Left colon (tissue), 2 donors: ENCODE measurements around the gene RIC8A. TPM values are rescaled to one million over a fixed set of nuclear protein-coding genes. Genes with fewer than 3 reads are reported as not detected.

ENCODE experiments used
- ATAC-seq: fragments of 200-7000 bp; cut with Tn5 transposase; one replicate; pipeline ENCODE4 v1.9.1; 2020; ENCODE audit warnings: mild to moderate bottlenecking, moderate library complexity
- DNase-seq, 2 donors: peaks; one replicate each; pipeline ENCODE4 v3.0.0-alpha.2; 2020
- intact Hi-C, 2 donors: fragments of 100-400 bp; cut with DNase I in 1 of 2; cut with micrococcal nuclease in 1 of 2; formaldehyde crosslinking; loops; one replicate each; pipeline versions ENCODE4 v1.11.2 to v1.14.0; 2022; cut with DNase I, micrococcal nuclease
- total RNA-seq, 2 donors: library from RNA; stranded (reverse); fragmentation: NEBNext Ultra II Directional; extraction: Animal tissue kit (Norgen Biotek cat#: 25700); gene quantifications; one replicate each; pipeline ENCODE4 v1.2.1, GENCODE V29; 2021
- donor health status: DM: no; HTN: no; CAD: no.
- donor health status: DM: yes; HTN: yes; CAD: no.

The RIC8A gene
- total RNA-seq, 2 donors from 2014 or later: 77.8 to 86.9 TPM

DNA sequence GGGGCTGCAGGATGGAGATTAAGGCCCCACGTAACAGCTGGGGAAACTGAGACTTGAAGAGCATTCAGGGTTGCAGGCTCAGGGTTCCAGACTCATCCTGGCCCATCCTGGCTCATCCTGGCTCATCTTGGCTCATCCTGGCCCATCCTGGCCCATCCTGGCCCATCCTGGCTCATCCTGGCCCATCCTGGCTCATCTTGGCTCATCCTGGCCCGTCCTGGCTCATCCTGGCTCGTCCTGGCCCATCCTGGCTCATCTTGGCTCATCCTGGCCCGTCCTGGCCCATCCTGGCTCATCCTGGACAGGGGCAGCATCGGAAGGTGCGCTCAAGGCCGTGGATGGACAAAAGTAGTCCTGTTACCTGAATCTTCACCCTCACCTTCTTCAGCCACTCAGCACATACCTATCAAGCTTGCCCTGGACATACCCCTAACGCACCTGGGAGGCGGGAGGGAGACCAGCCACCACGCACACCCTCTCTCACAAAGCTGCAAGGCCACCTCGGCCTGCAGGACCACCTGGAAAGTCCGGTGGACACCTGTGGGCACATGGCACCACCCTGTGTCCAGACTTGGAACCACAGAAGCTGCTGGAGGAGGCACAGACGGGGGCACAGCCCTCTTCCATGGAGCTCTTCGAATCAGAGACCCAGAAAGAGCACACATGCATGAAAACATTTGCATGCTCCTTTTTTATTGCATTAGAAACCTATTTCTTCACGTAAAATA is 50.4 kb downstream of the RIC8A start:
- ATAC-seq: no peak
- no peak for DNase-seq
- intact Hi-C loops: loop anchor here in 1 of 2 donors (10.0 kb wide), 1 partner anchor 107 kb away; the partner anchor contains the start of gene B4GALNT4

DNA sequence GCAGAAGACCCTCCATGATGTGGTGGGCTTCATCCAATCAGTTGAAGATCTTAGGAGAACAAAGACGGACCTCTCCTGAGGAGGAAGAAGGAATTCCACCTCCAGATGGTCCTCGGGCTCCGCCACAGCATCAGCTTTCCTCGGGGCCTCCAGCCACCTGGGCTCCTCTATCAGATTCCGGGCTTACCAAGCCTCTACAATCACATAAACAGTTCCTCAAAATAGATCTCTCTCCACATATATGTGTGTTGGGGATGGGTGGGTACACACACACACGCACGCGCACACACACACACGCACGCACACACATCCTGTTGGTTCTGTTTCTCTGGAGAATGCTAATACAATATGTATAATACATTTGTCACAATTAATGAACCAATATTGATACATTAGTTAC is 51.9 kb downstream of the RIC8A start:
- no peak for DNase-seq
- no peak for ATAC-seq
- intact Hi-C loops: loop anchor here in 1 of 2 donors (10.0 kb wide), 1 partner anchor 105 kb away; the partner anchor contains the start of gene B4GALNT4

DNA sequence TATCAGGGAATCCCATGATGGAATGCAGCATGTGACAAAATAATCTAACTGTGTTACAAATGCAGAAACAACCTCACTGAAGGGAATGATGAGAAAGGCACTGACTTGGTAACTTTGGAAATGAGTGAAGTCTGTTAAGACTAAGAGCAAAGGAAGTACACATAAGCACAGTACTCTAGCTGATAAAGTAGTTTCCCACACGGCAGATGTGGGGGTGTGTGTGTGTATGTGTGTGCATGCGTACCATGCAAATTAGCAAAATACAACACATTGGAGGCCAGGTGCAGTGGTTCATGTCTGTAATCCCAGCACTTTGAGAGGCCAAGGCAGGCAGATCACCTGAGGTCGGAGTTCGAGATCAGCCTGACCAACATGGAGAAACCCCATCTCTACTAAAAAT is 54.1 kb downstream of the RIC8A start:
- intact Hi-C loops: no loop called here
- ATAC-seq: no peak
- DNase-seq: no peak

Other genes with a start within 250 kb of the RIC8A start
- not detected for gene SCGB1C1, start 14.6 kb upstream of the RIC8A start, total RNA-seq
- 10 to 100 TPM; 55.8 to 69.0 TPM for gene BET1L, start 309 bp upstream of the RIC8A start, total RNA-seq
- gene SIRT3, start 28.6 kb downstream of the RIC8A start, total RNA-seq: 10 to 100 TPM; 18.8 to 22.3 TPM
- 100 to 1,000 TPM in 1 of 2 donors, 10 to 100 TPM in 1; 99.5 to 111 TPM for gene PSMD13, start 29.3 kb downstream of the RIC8A start, total RNA-seq
- under 1 TPM; 0.92 TPM for gene NLRP6, start 70.7 kb downstream of the RIC8A start, total RNA-seq
- 10 to 100 TPM; 18.8 to 20.6 TPM for gene PGGHG, start 81.4 kb downstream of the RIC8A start, total RNA-seq
- gene IFITM5, start 91.8 kb downstream of the RIC8A start, total RNA-seq: not detected
- gene IFITM2, start 100.1 kb downstream of the RIC8A start, total RNA-seq: 100 to 1,000 TPM in 1 of 2 donors, 10 to 100 TPM in 1; 87.7 to 133 TPM
- 100 to 1,000 TPM in 1 of 2 donors, 10 to 100 TPM in 1; 85.6 to 127 TPM for gene IFITM1, start 106.3 kb downstream of the RIC8A start, total RNA-seq
- gene IFITM3, start 113.2 kb downstream of the RIC8A start, total RNA-seq: 100 to 1,000 TPM; 118 to 136 TPM
- gene B4GALNT4, start 161.8 kb downstream of the RIC8A start, total RNA-seq: 1 to 10 TPM; 2.4 to 3.3 TPM
- 100 to 1,000 TPM; 168 to 194 TPM for gene PKP3, start 186.5 kb downstream of the RIC8A start, total RNA-seq
- gene SIGIRR, start 207.3 kb downstream of the RIC8A start, total RNA-seq: 100 to 1,000 TPM; 123 to 152 TPM
- 100 to 1,000 TPM; 141 to 180 TPM for gene ANO9, start 234.3 kb downstream of the RIC8A start, total RNA-seq
- gene PTDSS2, start 242.6 kb downstream of the RIC8A start, total RNA-seq: 10 to 100 TPM; 23.3 to 27.4 TPM